D721Med (cell line): Measurements from ENCODE around the gene MAFG.

Experiments used
- DNase-seq: peaks from one replicate; pipeline ENCODE4 v3.0.0; 2011; ENCODE audit warnings: low spot score; ENCODE audit not compliant: insufficient read length
- FAIRE-seq: peaks from 2 replicates; lab custom pipeline; 2011; peaks lifted over from hg19 to GRCh38; lab: Jason Lieb, UNC
- CTCF ChIP-seq: IDR thresholded peaks from 2 replicates; pipeline ENCODE4 v1.5.1; 2012; ENCODE audit warnings: mild to moderate bottlenecking, control low read depth; ENCODE audit not compliant: insufficient read depth; ENCODE audit errors: missing control alignments

The MAFG gene

GRCh38 chr17:81917565-81918332 lies 9.8 kb downstream of the MAFG start, which contains the start of gene SIRT7:
SIRT7 (minus strand) TSS chr17:81918176; CDS start chr17:81918131, 45 bp downstream.
- FAIRE-seq = no peak
- peak; percentile 100 for DNase-seq
- no peak for TF ChIP-seq CTCF

GRCh38 chr17:81916234-81917001 lies 11.1 kb downstream of the MAFG start:
- no peak for TF ChIP-seq CTCF
- no peak for FAIRE-seq
- DNase-seq = no peak

GRCh38 chr17:81915331-81915730 lies 12.2 kb downstream of the MAFG start:
- FAIRE-seq (no peak), DNase-seq (no peak)
- no peak for TF ChIP-seq CTCF

- TF ChIP-seq CTCF = no peak
- FAIRE-seq = no peak
Measured at GRCh38 chr17:81914103-81914850, 13.3 kb downstream of the MAFG start.

GRCh38 chr17:81913394-81914102 lies 14.0 kb downstream of the MAFG start:
- no peak for FAIRE-seq
- no peak for DNase-seq
- TF ChIP-seq CTCF = no peak

More at GRCh38 chr17:81914103-81914850, 13.3 kb downstream of the MAFG start:
- no peak for DNase-seq

- FAIRE-seq (no peak), DNase-seq (no peak)
- TF ChIP-seq CTCF = no peak
Measured at GRCh38 chr17:81912441-81913309, 14.9 kb downstream of the MAFG start.
